Common myeloid progenitor, CD34-positive (primary cell): ENCODE data around the gene C11orf87.

Source experiments
- CTCF ChIA-PET: fragments of 350-600 bp; sonication (Branson Sonifier 250); formaldehyde crosslinking; loops from one replicate; lab custom pipeline; 2021; ENCODE audit warnings: antibody characterized with exemption; lab: Charles Lee
- POLR2A ChIA-PET: fragments of 350-600 bp; sonication (Branson Sonifier 250); formaldehyde crosslinking; loops from one replicate; lab custom pipeline; 2021; ENCODE audit warnings: antibody characterized with exemption; lab: Charles Lee
- DNase-seq, 3 donors: peaks; one replicate each; pipeline versions ENCODE4 v3.0.0 to v3.0.0-alpha.2; 2013
- H3K27ac ChIP-seq, 2 experiments: 1 replicate in 1 of 2; 2 replicates in 1 of 2; pipeline ENCODE4 v1.7.0; 2013; ENCODE audit warnings: inconsistent platforms in 2 of 2, low read length in 2 of 2, mild to moderate bottlenecking in 2 of 2, low read depth in 1 of 2, moderate library complexity in 1 of 2; ENCODE audit not compliant: severe bottlenecking in 2 of 2, insufficient read depth in 1 of 2, poor library complexity in 1 of 2
- H3K27me3 ChIP-seq, 5 experiments: replicated peaks in 2 of 5; 1 replicate in 3 of 5; 2 replicates in 2 of 5; pipeline versions ENCODE4 v1.6.1 to v1.7.0; 2013; ENCODE audit warnings: low read length in 4 of 5, mild to moderate bottlenecking in 2 of 5, moderate library complexity in 2 of 5, inconsistent platforms in 1 of 5; ENCODE audit not compliant: insufficient read depth in 5 of 5, control insufficient read depth in 4 of 5
- H3K36me3 ChIP-seq, 4 experiments: 1 replicate in 2 of 4; 2 replicates in 2 of 4; pipeline versions ENCODE4 v1.6.1 to v1.7.0; 2013; ENCODE audit warnings: low read length in 3 of 4, control low read depth in 1 of 4, mild to moderate bottlenecking in 1 of 4; ENCODE audit not compliant: control insufficient read depth in 4 of 4, insufficient read depth in 4 of 4
- H3K4me1 ChIP-seq, 4 experiments: 1 replicate in 3 of 4; 2 replicates in 1 of 4; pipeline versions ENCODE4 v1.6.1 to v1.7.1; 2013; ENCODE audit warnings: low read length in 3 of 4, mild to moderate bottlenecking in 3 of 4, control low read depth in 1 of 4, inconsistent platforms in 1 of 4, moderate library complexity in 1 of 4; ENCODE audit not compliant: control insufficient read depth in 4 of 4, insufficient read depth in 4 of 4; ENCODE audit errors: control extremely low read depth in 1 of 4
- H3K4me3 ChIP-seq, 7 experiments: 1 replicate in 4 of 7; 2 replicates in 3 of 7; pipeline versions ENCODE4 v1.5.1 to v1.7.0; 2013; ENCODE audit warnings: mild to moderate bottlenecking in 7 of 7, low read length in 6 of 7, moderate library complexity in 6 of 7, inconsistent platforms in 2 of 7, low read depth in 2 of 7, control low read depth in 1 of 7; ENCODE audit not compliant: insufficient read depth in 4 of 7, control insufficient read depth in 1 of 7; ENCODE audit errors: extremely low read depth in 1 of 7
- H3K9me3 ChIP-seq, 5 experiments: 1 replicate in 4 of 5; 2 replicates in 1 of 5; pipeline versions ENCODE4 v1.6.1 to v1.7.1; 2013; ENCODE audit warnings: low read length in 4 of 5, mild to moderate bottlenecking in 2 of 5, inconsistent platforms in 1 of 5, low read depth in 1 of 5, moderate library complexity in 1 of 5; ENCODE audit not compliant: control insufficient read depth in 4 of 5, insufficient read depth in 2 of 5; ENCODE audit errors: control extremely low read depth in 1 of 5
- WGBS: methylation state at CpG from one replicate; pipeline ENCODE4 v1.1.5; 2013; ENCODE audit not compliant: insufficient coverage; 5-methylcytosine and 5-hydroxymethylcytosine counted together

Gene C11orf87

DNA sequence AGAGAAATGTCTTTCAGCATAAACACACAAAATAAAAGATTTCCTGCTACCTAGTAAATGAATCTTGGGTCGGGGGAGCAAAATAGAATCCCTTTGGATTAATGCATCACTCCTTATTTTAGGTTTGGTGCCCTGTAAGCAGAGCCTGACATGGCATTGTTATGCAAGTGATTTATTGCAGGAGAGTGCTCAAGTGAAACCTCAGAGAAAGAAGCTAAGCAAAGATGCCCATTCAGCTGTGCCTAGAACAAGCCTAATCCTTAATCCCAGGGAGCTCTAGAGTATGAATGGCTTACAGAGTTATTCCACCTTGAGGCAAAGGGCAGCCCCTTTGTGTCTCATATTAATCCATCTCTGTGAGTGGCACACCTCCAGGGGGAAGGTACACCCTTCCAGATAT is 21.1 kb downstream of the C11orf87 start:
- POLR2A ChIA-PET: no interaction called here
- Histone ChIP-seq H3K4me1 (no peaks in the 10 kb centered on the region), H3K4me3 (no peak overlapping the region), H3K27me3 (no peaks in the 10 kb centered on the region), H3K27ac (no peak overlapping the region), H3K36me3 (no peaks in the 10 kb centered on the region), H3K9me3 (no peaks in the 10 kb centered on the region)
- DNase-seq: no peak
- CTCF ChIA-PET: no interaction called here
- WGBS: no CpG with 5 or more reads among the region's 1 CpG

DNA sequence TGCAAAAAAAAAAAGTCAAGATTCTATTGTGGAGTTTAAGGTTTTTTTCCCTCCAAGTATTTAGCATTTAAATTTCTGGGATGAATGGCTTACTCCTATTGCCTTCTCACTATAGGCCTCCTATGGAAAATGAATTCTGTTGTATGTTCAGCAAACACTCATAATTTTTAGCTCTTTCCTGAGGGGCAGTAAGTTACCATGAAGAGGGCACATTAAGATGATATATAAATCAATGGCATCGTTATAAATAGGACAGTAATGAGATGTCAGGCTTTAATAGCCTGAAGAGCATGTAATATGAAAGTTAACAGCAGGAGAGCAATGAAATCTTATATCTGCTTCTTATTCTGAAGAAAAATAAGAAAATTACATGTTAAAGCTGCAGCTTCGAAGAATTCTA is 32.9 kb downstream of the C11orf87 start:
- H3K9me3 ChIP-seq: no peaks in the 10 kb centered on the region
- WGBS: no CpG with 5 or more reads among the region's 2 CpGs
- no peak overlapping the region for H3K4me3 ChIP-seq
- no peaks in the 10 kb centered on the region for H3K4me1 ChIP-seq
- H3K36me3 ChIP-seq: no peaks in the 10 kb centered on the region
- ChIA-PET CTCF (no interaction called here), POLR2A (no interaction called here)
- no peaks in the 10 kb centered on the region for H3K27me3 ChIP-seq
- no peak overlapping the region for H3K27ac ChIP-seq
- DNase-seq: no peak
